Fibroblast of gingiva (primary cell): ENCODE measurements around the gene PACS1.
A peak's percentile ranks its signal among the peaks of the same experiment; 100 is the strongest.

Experiments used
- DNase-seq: peaks from one replicate; pipeline ENCODE4 v3.0.0-alpha.2; 2011; ENCODE audit warnings: low read depth

Gene PACS1

GRCh38 chr11:66143264-66143566 is 73.1 kb downstream of the PACS1 start:
- DNase-seq: no peak

- no peak for DNase-seq
Observed at GRCh38 chr11:66143996-66144678, 74.1 kb downstream of the PACS1 start.

GRCh38 chr11:66146074-66146473 is 76.0 kb downstream of the PACS1 start:
- no peak for DNase-seq

- no peak for DNase-seq
Observed at GRCh38 chr11:66146940-66147339, 76.9 kb downstream of the PACS1 start.

- DNase-seq: no peak
Observed at GRCh38 chr11:66150140-66150539, 80.1 kb downstream of the PACS1 start.

GRCh38 chr11:66150725-66151124 is 80.7 kb downstream of the PACS1 start:
- no peak for DNase-seq

GRCh38 chr11:66151273-66151672 is 81.2 kb downstream of the PACS1 start:
- no peak for DNase-seq

GRCh38 chr11:66154109-66154508 is 84.0 kb downstream of the PACS1 start:
- DNase-seq: no peak

- no peak for DNase-seq
Observed at GRCh38 chr11:66155387-66156073, 85.5 kb downstream of the PACS1 start.

GRCh38 chr11:66157182-66157864 is 87.3 kb downstream of the PACS1 start:
- no peak for DNase-seq

GRCh38 chr11:66158156-66158555 is 88.1 kb downstream of the PACS1 start:
- DNase-seq: no peak

- DNase-seq: peak; percentile 18
Observed at GRCh38 chr11:66159324-66159984, 89.4 kb downstream of the PACS1 start.

- DNase-seq: no peak
Observed at GRCh38 chr11:66160709-66161108, 90.6 kb downstream of the PACS1 start.

GRCh38 chr11:66168289-66168688 is 98.2 kb downstream of the PACS1 start:
- no peak for DNase-seq

GRCh38 chr11:66172146-66172545 is 102.1 kb downstream of the PACS1 start:
- no peak for DNase-seq

GRCh38 chr11:66176650-66177049 is 106.6 kb downstream of the PACS1 start:
- DNase-seq: no peak

- DNase-seq: no peak
Observed at GRCh38 chr11:66178183-66178582, 108.1 kb downstream of the PACS1 start.

- DNase-seq: no peak
Observed at GRCh38 chr11:66178871-66179270, 108.8 kb downstream of the PACS1 start.

GRCh38 chr11:66181632-66182315 is 111.7 kb downstream of the PACS1 start:
- peak; percentile 30 for DNase-seq

GRCh38 chr11:66183494-66184048 is 113.5 kb downstream of the PACS1 start:
- DNase-seq: no peak

- no peak for DNase-seq
Observed at GRCh38 chr11:66184728-66185127, 114.7 kb downstream of the PACS1 start.

GRCh38 chr11:66186470-66186869 is 116.4 kb downstream of the PACS1 start:
- DNase-seq: no peak
